K562 (cell line): Measurements from ENCODE around the gene BRD3. TPM values are rescaled to one million over a fixed set of nuclear protein-coding genes. Genes with fewer than 3 reads are reported as not detected.

ENCODE experiments used
- ATAC-seq: fragments of 200-7000 bp; cut with Tn5 transposase; 3 replicates; pipeline ENCODE4 v1.9.1; 2020; ENCODE audit warnings: moderate library complexity
- BruUV-seq: library from RNA; stranded (reverse); fragments of 400-500 nt; replicated peaks from 2 replicates; lab custom pipeline; 2021; lab: Mats Ljungman, UMichigan
- CTCF ChIA-PET: fragments of 300-600 bp; formaldehyde crosslinking; extraction: SDS; loops from one replicate; lab custom pipeline; 2021; ENCODE audit warnings: low intra/inter-chr PET ratio; lab: Yijun Ruan, JAX
- POLR2A ChIA-PET: fragments of 300-600, 350-650 bp; sonication (Branson Sonifier 250); formaldehyde crosslinking; extraction: SDS; loops from one replicate; lab custom pipeline; 2021; ENCODE audit warnings: antibody characterized with exemption, inconsistent platforms; lab: Yijun Ruan, JAX
- DNase-seq, 4 experiments: peaks; one replicate each; pipeline versions ENCODE4 v3.0.0 to v3.0.0-alpha.2; 2011 to 2018; ENCODE audit warnings: low spot score in 3 of 4, mixed read lengths in 3 of 4; ENCODE audit errors: extremely low read depth in 1 of 4
- FAIRE-seq: peaks from 2 replicates; lab custom pipeline; 2011; peaks lifted over from hg19 to GRCh38; lab: Jason Lieb, UNC
- H2AFZ ChIP-seq: 2 replicates; pipeline ENCODE4 v1.6.0; 2011; ENCODE audit warnings: low read depth, low read length, control low read depth, inconsistent platforms
- H3K27ac ChIP-seq: fragments of 200-600 bp; 3 replicates; pipeline ENCODE4 v1.8.0; 2011; ENCODE audit warnings: low read depth, mild to moderate bottlenecking, control low read depth, inconsistent platforms, low read length, moderate library complexity, mixed read lengths; ENCODE audit errors: extremely low read depth
- H3K27me3 ChIP-seq, 2 experiments: fragments of 300-600 bp in 1 of 2; 2 replicates in 1 of 2; 3 replicates in 1 of 2; pipeline versions ENCODE4 v1.6.0 to v1.8.0; 2011; ENCODE audit warnings: inconsistent platforms in 2 of 2, low read length in 2 of 2, mild to moderate bottlenecking in 1 of 2, mixed read lengths in 1 of 2, moderate library complexity in 1 of 2; ENCODE audit not compliant: control insufficient read depth in 2 of 2, insufficient read depth in 2 of 2
- H3K36me3 ChIP-seq: fragments of 300-600 bp; 3 replicates; pipeline ENCODE4 v1.8.0; 2011; ENCODE audit warnings: mild to moderate bottlenecking, low read length, inconsistent platforms; ENCODE audit not compliant: control insufficient read depth, insufficient read depth
- H3K4me1 ChIP-seq, 2 experiments: fragments of 200-600 bp in 1 of 2; replicated peaks in 1 of 2; 2 replicates in 1 of 2; 3 replicates in 1 of 2; pipeline versions ENCODE4 v1.5.1 to v1.8.0; 2011; ENCODE audit warnings: inconsistent platforms in 2 of 2, low read length in 2 of 2, mild to moderate bottlenecking in 1 of 2, mixed read lengths in 1 of 2, moderate library complexity in 1 of 2; ENCODE audit not compliant: control insufficient read depth in 2 of 2, insufficient read depth in 2 of 2
- H3K4me2 ChIP-seq: 2 replicates; pipeline ENCODE4 v1.6.1; 2011; ENCODE audit warnings: low read length, control low read depth, inconsistent platforms, mixed read lengths; ENCODE audit not compliant: insufficient read depth
- H3K4me3 ChIP-seq: fragments of 200-600 bp; sonication (generic), shearing (Covaris generic); 2 replicates; pipeline ENCODE4 v1.5.1; 2016; ENCODE audit warnings: control low read depth, inconsistent platforms
- H3K79me2 ChIP-seq: fragments of 200-600 bp; 3 replicates; pipeline ENCODE4 v1.8.0; 2011; ENCODE audit warnings: low read length, inconsistent platforms; ENCODE audit not compliant: control insufficient read depth, insufficient read depth
- H3K9ac ChIP-seq, 2 experiments: 2 replicates each; pipeline versions ENCODE4 v1.6.0 to v1.6.1; 2011; ENCODE audit warnings: low read depth in 2 of 2, low read length in 2 of 2, control low read depth in 1 of 2, inconsistent platforms in 1 of 2, mild to moderate bottlenecking in 1 of 2, mixed read lengths in 1 of 2; ENCODE audit not compliant: insufficient read depth in 1 of 2
- H3K9me1 ChIP-seq: one replicate; pipeline ENCODE4 v1.6.0; 2011; ENCODE audit warnings: inconsistent platforms, mild to moderate bottlenecking, low read length, moderate library complexity; ENCODE audit not compliant: control insufficient read depth, insufficient read depth
- H3K9me3 ChIP-seq: replicated peaks from 2 replicates; pipeline ENCODE4 v1.5.1; 2011; ENCODE audit warnings: low read depth, low read length, inconsistent platforms; ENCODE audit not compliant: control insufficient read depth, insufficient read depth
- H4K20me1 ChIP-seq: replicated peaks from 2 replicates; pipeline ENCODE4 v1.6.1; 2011; ENCODE audit warnings: low read length, inconsistent platforms, mixed read lengths; ENCODE audit not compliant: control insufficient read depth, insufficient read depth
- CBFB ChIP-seq: sonication (generic); formaldehyde crosslinking; IDR thresholded peaks from 2 replicates; pipeline ENCODE4 v1.4.0; 2020; ENCODE audit warnings: mild to moderate bottlenecking, missing genetic modification reagents
- KDM1A ChIP-seq, 2 experiments: fragments of 450-650 bp; IDR thresholded peaks; 2 replicates each; pipeline ENCODE4 v1.6.1; 2016; ENCODE audit warnings: mild to moderate bottlenecking in 2 of 2
- TAF9B ChIP-seq: fragments of 450-650 bp; IDR thresholded peaks from 2 replicates; pipeline ENCODE4 v1.6.1; 2018; ENCODE audit warnings: mild to moderate bottlenecking; ENCODE audit not compliant: partially characterized antibody
- ZNF121 ChIP-seq: sonication (generic); formaldehyde crosslinking; conservative IDR thresholded peaks from 2 replicates; pipeline ENCODE4 v1.8.0; 2022; ENCODE audit warnings: missing genetic modification reagents
- ZNF584 ChIP-seq: fragments of 200-800 bp; sonication (Bioruptor generic); IDR thresholded peaks from 2 replicates; pipeline ENCODE4 v1.6.1; 2016; ENCODE audit warnings: low read depth, mild to moderate bottlenecking, missing genetic modification characterization, missing compliant biosample characterization
- ZNF589 ChIP-seq: fragments of 200-800 bp; sonication (Bioruptor generic); IDR thresholded peaks from 2 replicates; pipeline ENCODE4 v1.6.1; 2016; ENCODE audit warnings: low read depth, missing genetic modification characterization, missing compliant biosample characterization
- ZNF609 ChIP-seq: sonication (generic); formaldehyde crosslinking; IDR thresholded peaks from 2 replicates; pipeline ENCODE4 v1.8.1; 2023; ENCODE audit warnings: missing genetic modification reagents, mild to moderate bottlenecking, borderline replicate concordance
- WGBS: fragments of 100-300 bp; shearing (Covaris generic); methylation state at CpG from one replicate; pipeline ENCODE4 v1.1.6; 2016; ENCODE audit warnings: low coverage, mixed read lengths; ENCODE audit not compliant: insufficient coverage; ENCODE audit errors: missing lambda C conversion rate; 5-methylcytosine and 5-hydroxymethylcytosine counted together
- in situ Hi-C: fragments of 300-500 bp; cut with MboI; formaldehyde crosslinking; loops from 4 replicates; pipeline ENCODE4 v1.15.0; 2018; ENCODE audit warnings: inconsistent platforms, mixed read lengths
- intact Hi-C: fragments of 100-400 bp; cut with micrococcal nuclease; formaldehyde crosslinking; loops from 2 replicates; pipeline ENCODE4 v1.14.2; 2022
- polyA plus RNA-seq, 8 experiments: library from polyadenylated mRNA; depleted of rRNA in 4 of 8; stranded (reverse) in 5 of 8; unstranded in 3 of 8; fragments of >200 nt; fragmentation: Nextera tagmentation in 2 of 8; fragmentation: Illumina TruSeq in 1 of 8; extraction: Ambion mirVana in 2 of 8; extraction: Trizol in 1 of 8; gene quantifications; 2 replicates each; pipeline versions ENCODE4 v1.2.1 to v1.2.3, GENCODE V29; 2011 to 2014; ENCODE audit warnings: inconsistent platforms in 1 of 8, missing spikeins in 1 of 8
- total RNA-seq, 7 experiments: library from RNA; depleted of rRNA in 6 of 7; stranded (reverse); fragments of >200 nt in 6 of 7; fragmentation: Illumina TruSeq in 2 of 7; extraction: Trizol in 2 of 7; gene quantifications; 2 replicates each; pipeline versions ENCODE4 v1.2.1 to v1.2.3, GENCODE V29; 2011 to 2021; ENCODE audit warnings: low replicate concordance in 1 of 7

The BRD3 gene
- total and polyA plus RNA-seq, 9 of the 15 experiments (the other 6 are each of a cell fraction or from before 2014, with no cell fraction given): 0.82 to 37.1 (median 4.2) TPM

- TF ChIP-seq ZNF609 (CRISPR knock-in tag): no peak
- no peak; the same call in 1 of the 2 replicates for TF ChIP-seq ZNF589 (CRISPR knock-in tag)
- TF ChIP-seq CBFB: no peak
- no peak for TF ChIP-seq ZNF584 (CRISPR knock-in tag)
Observed at GRCh38 chr9:134067904-134068743, at the start of gene BRD3 (continued).

- Histone ChIP-seq H3K27me3 (peaks cover 5 to 13% of the 10 kb centered on the region in 2 experiments; a peak in 3 of 5 replicates), H3K4me2 (no peak overlapping the region), H3K9me3 (no peaks in the 10 kb centered on the region), H3K36me3 (no peaks in the 10 kb centered on the region), H3K4me3 (no peak overlapping the region), H2AFZ (no peak overlapping the region), H3K9ac (no peak overlapping the region), H3K4me1 (no peaks in the 10 kb centered on the region), H3K79me2 (no peaks in the 10 kb centered on the region), H3K9me1 (no peaks in the 10 kb centered on the region), H3K27ac (no peak overlapping the region), H4K20me1 (no peaks in the 10 kb centered on the region)
- intact Hi-C loops (no loop called here), in situ Hi-C loops (no loop called here)
- BruUV-seq: no TSS peak
- ChIA-PET POLR2A (no interaction called here), CTCF (no interaction called here)
- no peak for FAIRE-seq
- 43% methylated on average over 6 of the region's 6 CpGs for WGBS
- DNase-seq: no peak
- no peak for ATAC-seq
- TF ChIP-seq ZNF121 (CRISPR knock-in tag) (peak; percentile 81), TAF9B (no peak), KDM1A (IDR thresholded peaks at IDR 0.05) (0 out of 4 replicates have a peak, but pooled peaks of 1 of the 2 experiments have one; percentile 16)
Observed at GRCh38 chr9:134112561-134112960, 44.7 kb upstream of the BRD3 start.
